SK-N-SH (cell line): ENCODE data around the gene DNAH14. TPM values are rescaled to one million over a fixed set of nuclear protein-coding genes. Genes with fewer than 3 reads are reported as not detected.

Experiments
- CTCF ChIA-PET: fragments of 300-600, 350-600 bp; formaldehyde crosslinking; extraction: SDS; loops from one replicate; lab custom pipeline; 2021; lab: Yijun Ruan, JAX
- POLR2A ChIA-PET: fragments of 350-600 bp; sonication (Branson Sonifier 250); formaldehyde crosslinking; extraction: SDS; loops from one replicate; lab custom pipeline; 2020; ENCODE audit warnings: antibody characterized with exemption, inconsistent platforms; lab: Yijun Ruan, JAX
- DNase-seq: peaks from one replicate; pipeline ENCODE4 v3.0.0; 2012
- H2AFZ ChIP-seq: fragments of 200-600 bp; sonication (generic); 2 replicates; pipeline ENCODE4 v1.8.1; 2016; ENCODE audit warnings: antibody characterized with exemption, mild to moderate bottlenecking, low read depth
- H3F3A ChIP-seq: fragments of 200-600 bp; sonication (generic); replicated peaks from 2 replicates; pipeline ENCODE3; 2016; ENCODE audit warnings: antibody characterized with exemption, mild to moderate bottlenecking; ENCODE audit not compliant: insufficient read depth
- H3K27ac ChIP-seq, 2 experiments: fragments of 200-500 bp in 1 of 2; fragments of 200-600 bp in 1 of 2; sonication (Bioruptor generic) in 1 of 2; sonication (generic), shearing (Covaris generic) in 1 of 2; 2 replicates each; pipeline versions ENCODE4 v1.5.1 to v1.6.1; 2014 to 2016; ENCODE audit warnings: low read depth in 2 of 2, inconsistent platforms in 1 of 2, low read length in 1 of 2, mild to moderate bottlenecking in 1 of 2, mixed read lengths in 1 of 2
- H3K27me3 ChIP-seq: fragments of 200-600 bp; sonication (generic), shearing (Covaris generic); 2 replicates; pipeline ENCODE4 v1.6.1; 2016; ENCODE audit warnings: mixed run types; ENCODE audit not compliant: insufficient read depth
- H3K36me3 ChIP-seq, 2 experiments: fragments of 200-500 bp in 1 of 2; fragments of 200-600 bp in 1 of 2; sonication (Bioruptor generic) in 1 of 2; sonication (generic) in 1 of 2; replicated peaks in 1 of 2; 2 replicates each; pipeline versions ENCODE3 to v1.5.1; 2014 to 2016; ENCODE audit warnings: low read length in 1 of 2, mild to moderate bottlenecking in 1 of 2; ENCODE audit not compliant: insufficient read depth in 2 of 2, control insufficient read depth in 1 of 2
- H3K4me1 ChIP-seq, 2 experiments: fragments of 200-500 bp in 1 of 2; fragments of 200-600 bp in 1 of 2; sonication (Bioruptor generic) in 1 of 2; sonication (generic), shearing (Covaris generic) in 1 of 2; 2 replicates each; pipeline versions ENCODE4 v1.5.1 to v1.6.1; 2014 to 2016; ENCODE audit warnings: low read depth in 1 of 2, low read length in 1 of 2, mixed run types in 1 of 2; ENCODE audit not compliant: insufficient read depth in 2 of 2, control insufficient read depth in 1 of 2
- H3K4me2 ChIP-seq: fragments of 200-600 bp; sonication (generic), shearing (Covaris generic); 2 replicates; pipeline ENCODE4 v1.6.1; 2017; ENCODE audit warnings: mixed run types
- H3K4me3 ChIP-seq, 2 experiments: fragments of 200-500 bp in 1 of 2; fragments of 200-600 bp in 1 of 2; sonication (Bioruptor generic) in 1 of 2; sonication (generic), shearing (Covaris generic) in 1 of 2; 2 replicates each; pipeline versions ENCODE4 v1.5.1 to v1.8.1; 2014 to 2016; ENCODE audit warnings: low read depth in 2 of 2, inconsistent platforms in 1 of 2, low read length in 1 of 2, mild to moderate bottlenecking in 1 of 2, mixed read lengths in 1 of 2, moderate library complexity in 1 of 2
- H3K79me2 ChIP-seq: fragments of 200-600 bp; sonication (generic); 2 replicates; pipeline ENCODE4 v1.8.1; 2017; ENCODE audit warnings: mild to moderate bottlenecking; ENCODE audit not compliant: insufficient read depth
- H3K9ac ChIP-seq: fragments of 200-600 bp; sonication (generic); 2 replicates; pipeline ENCODE4 v1.6.1; 2017; ENCODE audit warnings: mixed run types
- H3K9me2 ChIP-seq: fragments of 200-600 bp; sonication (generic); 2 replicates; pipeline ENCODE4 v1.6.1; 2017; ENCODE audit warnings: mixed run types
- H3K9me3 ChIP-seq: fragments of 200-600 bp; sonication (generic); 2 replicates; pipeline ENCODE4 v1.6.1; 2017; ENCODE audit warnings: mixed run types, mild to moderate bottlenecking, moderate library complexity
- H4K20me1 ChIP-seq: fragments of 200-600 bp; sonication (generic); 2 replicates; pipeline ENCODE4 v1.6.1; 2017; ENCODE audit warnings: mild to moderate bottlenecking, mixed run types; ENCODE audit not compliant: insufficient read depth
- CHD2 ChIP-seq: fragments of 150-350 bp; IDR thresholded peaks from 2 replicates; pipeline ENCODE4 v1.6.1; 2018; ENCODE audit warnings: low read length; ENCODE audit not compliant: partially characterized antibody
- ELF1 ChIP-seq: IDR thresholded peaks from 2 replicates; pipeline ENCODE4 v1.4.0; 2012
- EP300 ChIP-seq, 2 experiments: IDR thresholded peaks; 2 replicates each; pipeline versions ENCODE4 v1.4.0 to v1.6.1; 2012; ENCODE audit warnings: borderline replicate concordance in 1 of 2, low read depth in 1 of 2, low read length in 1 of 2
- EZH2phosphoT487 ChIP-seq: fragments of 200-600 bp; sonication (generic); IDR thresholded peaks from 2 replicates; pipeline ENCODE4 v1.6.1; 2017; ENCODE audit warnings: low read depth, mixed run types, mild to moderate bottlenecking, antibody characterized with exemption, moderate library complexity, borderline replicate concordance
- FOXM1 ChIP-seq: IDR thresholded peaks from 2 replicates; pipeline ENCODE4 v1.4.0; 2012; ENCODE audit warnings: low read depth, mild to moderate bottlenecking
- GATA2 ChIP-seq: sonication (generic); formaldehyde crosslinking; IDR thresholded peaks from 2 replicates; pipeline ENCODE4 v1.5.0; 2020; ENCODE audit warnings: mild to moderate bottlenecking, missing genetic modification reagents
- JUND ChIP-seq: IDR thresholded peaks from 2 replicates; pipeline ENCODE4 v1.4.0; 2012
- MEF2A ChIP-seq: IDR thresholded peaks from 2 replicates; pipeline ENCODE4 v1.4.0; 2012; ENCODE audit warnings: low read depth, borderline replicate concordance
- MXI1 ChIP-seq: IDR thresholded peaks from 2 replicates; pipeline ENCODE4 v1.6.1; 2012; ENCODE audit warnings: mild to moderate bottlenecking, low read depth, low read length, improper control_type of control experiment
- NRF1 ChIP-seq: IDR thresholded peaks from 2 replicates; pipeline ENCODE4 v1.6.1; 2012; ENCODE audit warnings: low read depth, mild to moderate bottlenecking, low read length
- POLR2AphosphoS5 ChIP-seq: IDR thresholded peaks from 2 replicates; pipeline ENCODE4 v1.6.1; 2012; ENCODE audit warnings: low read depth, low read length
- RAD21 ChIP-seq: IDR thresholded peaks from 2 replicates; pipeline ENCODE4 v1.6.1; 2012; ENCODE audit warnings: mild to moderate bottlenecking, low read length
- RCOR1 ChIP-seq: fragments of 150-350 bp; IDR thresholded peaks from 2 replicates; pipeline ENCODE4 v1.6.1; 2017; ENCODE audit warnings: antibody characterized with exemption, low read length
- RXRA ChIP-seq: IDR thresholded peaks from 2 replicates; pipeline ENCODE4 v1.4.0; 2012; ENCODE audit warnings: low read depth, mild to moderate bottlenecking, borderline replicate concordance
- TCF12 ChIP-seq: IDR thresholded peaks from 2 replicates; pipeline ENCODE4 v1.4.0; 2012
- TEAD4 ChIP-seq: IDR thresholded peaks from 2 replicates; pipeline ENCODE4 v1.4.0; 2012; ENCODE audit warnings: mild to moderate bottlenecking, borderline replicate concordance; ENCODE audit not compliant: insufficient read depth
- WGBS: methylation state at CpG from one replicate; pipeline ENCODE4 v1.1.6; 2017; ENCODE audit warnings: low lambda C conversion rate; 5-methylcytosine and 5-hydroxymethylcytosine counted together
- polyA plus RNA-seq, 3 experiments: library from polyadenylated mRNA; depleted of rRNA; stranded (reverse); fragments of >200 nt; gene quantifications; 2 replicates each; pipeline ENCODE4 v1.2.3, GENCODE V29; 2012
- TF ChIP-seq, protein P1 (sequence below): fragments of 200-600 bp; sonication (generic); IDR thresholded peaks from 2 replicates; pipeline ENCODE4 v1.6.1; 2017; ENCODE audit warnings: antibody characterized with exemption, mild to moderate bottlenecking, moderate library complexity
- TF ChIP-seq, protein P2 (sequence below): IDR thresholded peaks from 2 replicates; pipeline ENCODE4 v1.4.0; 2012; ENCODE audit warnings: low read depth, borderline replicate concordance
- TF ChIP-seq, protein P3 (sequence below): IDR thresholded peaks from 2 replicates; pipeline ENCODE4 v1.4.0; 2012; ENCODE audit warnings: low read depth
- TF ChIP-seq, protein P4 (sequence below): IDR thresholded peaks from 2 replicates; pipeline ENCODE4; 2012
- TF ChIP-seq, protein P5 (sequence below): fragments of 150-350 bp; IDR thresholded peaks from 2 replicates; pipeline ENCODE4 v1.6.1; 2016; ENCODE audit warnings: mild to moderate bottlenecking, low read depth, low read length

The DNAH14 gene
- polyA plus RNA-seq, 1 of the 3 experiments (the other 2 are of a cell fraction) = 8.0 TPM

DNA sequence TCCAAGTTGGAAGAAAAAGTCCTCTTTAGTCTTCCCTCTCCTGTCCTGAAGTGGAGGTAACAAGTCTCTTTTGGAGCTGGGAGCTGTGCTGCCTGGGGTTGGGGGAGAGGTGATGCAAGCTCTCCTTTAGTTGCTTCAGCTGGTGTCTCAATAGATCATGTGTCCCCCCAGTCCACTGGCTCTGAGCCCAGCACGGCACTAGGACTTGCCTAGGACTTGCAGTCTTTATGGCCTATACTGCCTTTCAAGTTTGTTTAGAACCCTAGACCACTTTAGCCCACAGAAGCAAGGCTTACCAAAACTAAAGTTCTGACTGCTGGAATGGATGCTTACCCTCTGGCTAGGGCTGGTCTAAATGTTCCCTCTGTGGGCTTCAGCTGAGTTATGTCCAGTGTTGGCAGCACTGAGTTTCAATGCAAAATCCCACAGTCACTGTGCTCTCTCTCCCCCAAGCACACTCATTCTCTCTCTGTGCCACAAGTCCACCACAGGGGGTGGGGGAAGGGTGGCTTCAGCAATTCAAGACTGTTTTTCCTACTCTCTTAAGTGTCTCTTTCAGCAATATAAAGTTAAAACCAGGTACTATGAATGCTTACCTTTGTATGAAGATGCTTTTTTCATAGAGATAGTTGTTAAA is 185.0 kb downstream of the DNAH14 start:
- no peaks in the 10 kb centered on the region for H4K20me1 ChIP-seq
- TF ChIP-seq EZH2phosphoT487 (no peak), GATA2 (CRISPR knock-in tag) (no peak), NRF1 (no peak), FOXM1 (no peak), CHD2 (no peak), MEF2A (no peak), RCOR1 (no peak)
- TF ChIP-seq, protein P1, sequence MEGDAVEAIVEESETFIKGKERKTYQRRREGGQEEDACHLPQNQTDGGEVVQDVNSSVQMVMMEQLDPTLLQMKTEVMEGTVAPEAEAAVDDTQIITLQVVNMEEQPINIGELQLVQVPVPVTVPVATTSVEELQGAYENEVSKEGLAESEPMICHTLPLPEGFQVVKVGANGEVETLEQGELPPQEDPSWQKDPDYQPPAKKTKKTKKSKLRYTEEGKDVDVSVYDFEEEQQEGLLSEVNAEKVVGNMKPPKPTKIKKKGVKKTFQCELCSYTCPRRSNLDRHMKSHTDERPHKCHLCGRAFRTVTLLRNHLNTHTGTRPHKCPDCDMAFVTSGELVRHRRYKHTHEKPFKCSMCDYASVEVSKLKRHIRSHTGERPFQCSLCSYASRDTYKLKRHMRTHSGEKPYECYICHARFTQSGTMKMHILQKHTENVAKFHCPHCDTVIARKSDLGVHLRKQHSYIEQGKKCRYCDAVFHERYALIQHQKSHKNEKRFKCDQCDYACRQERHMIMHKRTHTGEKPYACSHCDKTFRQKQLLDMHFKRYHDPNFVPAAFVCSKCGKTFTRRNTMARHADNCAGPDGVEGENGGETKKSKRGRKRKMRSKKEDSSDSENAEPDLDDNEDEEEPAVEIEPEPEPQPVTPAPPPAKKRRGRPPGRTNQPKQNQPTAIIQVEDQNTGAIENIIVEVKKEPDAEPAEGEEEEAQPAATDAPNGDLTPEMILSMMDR = no peak
- TF ChIP-seq, protein P2, sequence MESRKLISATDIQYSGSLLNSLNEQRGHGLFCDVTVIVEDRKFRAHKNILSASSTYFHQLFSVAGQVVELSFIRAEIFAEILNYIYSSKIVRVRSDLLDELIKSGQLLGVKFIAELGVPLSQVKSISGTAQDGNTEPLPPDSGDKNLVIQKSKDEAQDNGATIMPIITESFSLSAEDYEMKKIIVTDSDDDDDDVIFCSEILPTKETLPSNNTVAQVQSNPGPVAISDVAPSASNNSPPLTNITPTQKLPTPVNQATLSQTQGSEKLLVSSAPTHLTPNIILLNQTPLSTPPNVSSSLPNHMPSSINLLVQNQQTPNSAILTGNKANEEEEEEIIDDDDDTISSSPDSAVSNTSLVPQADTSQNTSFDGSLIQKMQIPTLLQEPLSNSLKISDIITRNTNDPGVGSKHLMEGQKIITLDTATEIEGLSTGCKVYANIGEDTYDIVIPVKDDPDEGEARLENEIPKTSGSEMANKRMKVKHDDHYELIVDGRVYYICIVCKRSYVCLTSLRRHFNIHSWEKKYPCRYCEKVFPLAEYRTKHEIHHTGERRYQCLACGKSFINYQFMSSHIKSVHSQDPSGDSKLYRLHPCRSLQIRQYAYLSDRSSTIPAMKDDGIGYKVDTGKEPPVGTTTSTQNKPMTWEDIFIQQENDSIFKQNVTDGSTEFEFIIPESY = no peak
- TF ChIP-seq, all 33 proteins: peak for 0
- Histone ChIP-seq H3K4me1 (no peaks in the 10 kb centered on the region), H3K79me2 (no peaks in the 10 kb centered on the region), H3K27ac (no peak overlapping the region), H3K36me3 (peaks cover 0 to 7% of the 10 kb centered on the region in 2 experiments), H3K9me2 (no peaks in the 10 kb centered on the region), H3F3A (no peaks in the 10 kb centered on the region), H2AFZ (no peak overlapping the region), H3K27me3 (no peaks in the 10 kb centered on the region), H3K9ac (no peak overlapping the region), H3K4me3 (no peak overlapping the region), H3K9me3 (no peaks in the 10 kb centered on the region), H3K4me2 (no peak overlapping the region)
- ChIA-PET POLR2A (no interaction called here), CTCF (no interaction called here)
- 80% methylated on average over 1 of the region's 1 CpG for WGBS
- DNase-seq = no peak

DNA sequence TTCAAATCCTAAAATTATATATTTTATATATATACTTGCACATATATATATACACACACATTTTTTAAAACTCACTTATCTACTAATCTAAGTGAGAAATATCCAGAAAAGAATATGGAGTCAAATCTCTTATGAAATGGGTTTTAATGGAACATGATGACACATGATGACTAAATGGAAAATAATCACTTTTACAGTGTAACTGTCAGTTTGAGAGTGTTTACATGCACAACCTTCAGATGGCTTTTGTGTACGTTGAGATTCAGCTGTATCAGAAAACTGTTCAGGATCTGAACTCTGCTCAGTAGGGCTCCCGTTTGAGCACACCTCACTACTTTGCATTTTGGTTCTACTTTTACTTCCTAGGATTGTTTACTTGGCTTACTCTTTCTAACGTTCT is 189.8 kb downstream of the DNAH14 start:
- WGBS = 57% methylated on average over 3 of the region's 3 CpGs
- DNase-seq = no peak

More for the DNA sequence above, 189.8 kb downstream of the DNAH14 start:
- H3K9me3 ChIP-seq = no peaks in the 10 kb centered on the region
- ChIA-PET POLR2A (no interaction called here), CTCF (no interaction called here)
- TF ChIP-seq RAD21 = no peak
- TF ChIP-seq TCF12 = no peak
- TF ChIP-seq MXI1 = no peak
- TF ChIP-seq MEF2A = no peak
- TF ChIP-seq POLR2AphosphoS5 = no peak
- TF ChIP-seq RXRA = no peak
- no peak for TF ChIP-seq GATA2 (CRISPR knock-in tag)
- TF ChIP-seq JUND = no peak
- TF ChIP-seq ELF1 = no peak
- TF ChIP-seq, protein P3, sequence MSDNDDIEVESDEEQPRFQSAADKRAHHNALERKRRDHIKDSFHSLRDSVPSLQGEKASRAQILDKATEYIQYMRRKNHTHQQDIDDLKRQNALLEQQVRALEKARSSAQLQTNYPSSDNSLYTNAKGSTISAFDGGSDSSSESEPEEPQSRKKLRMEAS = no peak
- no peak for TF ChIP-seq NRF1
- TF ChIP-seq, protein P4, sequence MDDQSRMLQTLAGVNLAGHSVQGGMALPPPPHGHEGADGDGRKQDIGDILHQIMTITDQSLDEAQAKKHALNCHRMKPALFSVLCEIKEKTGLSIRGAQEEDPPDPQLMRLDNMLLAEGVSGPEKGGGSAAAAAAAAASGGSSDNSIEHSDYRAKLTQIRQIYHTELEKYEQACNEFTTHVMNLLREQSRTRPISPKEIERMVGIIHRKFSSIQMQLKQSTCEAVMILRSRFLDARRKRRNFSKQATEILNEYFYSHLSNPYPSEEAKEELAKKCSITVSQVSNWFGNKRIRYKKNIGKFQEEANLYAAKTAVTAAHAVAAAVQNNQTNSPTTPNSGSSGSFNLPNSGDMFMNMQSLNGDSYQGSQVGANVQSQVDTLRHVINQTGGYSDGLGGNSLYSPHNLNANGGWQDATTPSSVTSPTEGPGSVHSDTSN = no peak
- no peak for TF ChIP-seq EP300 (IDR thresholded peaks at IDR 0.05; ENCODE audit: borderline replicate concordance in 1 of 2, low read depth in 1 of 2, low read length in 1 of 2)
- TF ChIP-seq, protein P5, sequence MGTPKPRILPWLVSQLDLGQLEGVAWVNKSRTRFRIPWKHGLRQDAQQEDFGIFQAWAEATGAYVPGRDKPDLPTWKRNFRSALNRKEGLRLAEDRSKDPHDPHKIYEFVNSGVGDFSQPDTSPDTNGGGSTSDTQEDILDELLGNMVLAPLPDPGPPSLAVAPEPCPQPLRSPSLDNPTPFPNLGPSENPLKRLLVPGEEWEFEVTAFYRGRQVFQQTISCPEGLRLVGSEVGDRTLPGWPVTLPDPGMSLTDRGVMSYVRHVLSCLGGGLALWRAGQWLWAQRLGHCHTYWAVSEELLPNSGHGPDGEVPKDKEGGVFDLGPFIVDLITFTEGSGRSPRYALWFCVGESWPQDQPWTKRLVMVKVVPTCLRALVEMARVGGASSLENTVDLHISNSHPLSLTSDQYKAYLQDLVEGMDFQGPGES = no peak
- no peak for TF ChIP-seq TEAD4
- no peak for TF ChIP-seq CHD2
- no peak overlapping the region for H3K9ac ChIP-seq
- no peak overlapping the region for H3K4me2 ChIP-seq
- H3K9me2 ChIP-seq = no peaks in the 10 kb centered on the region
- H3K4me3 ChIP-seq = no peak overlapping the region
- no peaks in the 10 kb centered on the region; a peak in 1 of 4 replicates for H3K4me1 ChIP-seq
- peaks cover 0 to 5% of the 10 kb centered on the region in 2 experiments for H3K36me3 ChIP-seq
- H3F3A ChIP-seq = no peaks in the 10 kb centered on the region
- no peaks in the 10 kb centered on the region for H4K20me1 ChIP-seq
- H3K27me3 ChIP-seq = no peaks in the 10 kb centered on the region
- H3K27ac ChIP-seq = no peak overlapping the region
- H2AFZ ChIP-seq = no peak overlapping the region
- no peaks in the 10 kb centered on the region for H3K79me2 ChIP-seq
